Activated T-cell treated with anti-CD3 and anti-CD28 coated beads for 48 hours (primary cell): Measurements from ENCODE around the gene SIL1.
"Not testable (repeated sequence)": the region's sequence is repeated elsewhere in the genome, so short reads cannot be mapped to it uniquely, and the experiment has no call there.

Source experiments
- DNase-seq: peaks from one replicate; pipeline ENCODE4 v3.0.0-alpha.2; 2020; ENCODE audit warnings: low read depth

The SIL1 gene

GRCh38 chr5:139140591-139141071 lies 57.5 kb downstream of the SIL1 start:
- no peak for DNase-seq

- no peak for DNase-seq
Observed at GRCh38 chr5:139138809-139139208, 59.4 kb downstream of the SIL1 start.

- DNase-seq: no peak
Observed at GRCh38 chr5:139138109-139138508, 60.1 kb downstream of the SIL1 start.

DNA sequence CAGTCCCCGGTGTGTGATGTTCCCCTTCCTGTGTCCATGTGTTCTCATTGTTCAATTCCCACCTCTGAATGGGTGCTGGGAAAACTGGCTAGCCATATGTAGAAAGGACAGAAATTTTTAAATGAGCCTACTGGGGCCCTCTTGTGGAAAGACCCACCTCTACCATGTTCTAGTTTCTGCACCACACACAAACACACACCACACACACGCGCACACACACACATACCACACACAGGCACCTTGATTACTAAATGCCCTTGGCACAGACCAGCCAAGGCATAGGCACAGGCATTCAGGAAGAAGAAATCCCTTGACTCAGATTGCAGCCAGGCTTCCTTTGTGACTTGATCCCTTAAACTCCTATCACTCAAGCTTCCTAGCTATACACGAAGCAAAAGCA lies 60.5 kb downstream of the SIL1 start:
- no peak for DNase-seq

DNA sequence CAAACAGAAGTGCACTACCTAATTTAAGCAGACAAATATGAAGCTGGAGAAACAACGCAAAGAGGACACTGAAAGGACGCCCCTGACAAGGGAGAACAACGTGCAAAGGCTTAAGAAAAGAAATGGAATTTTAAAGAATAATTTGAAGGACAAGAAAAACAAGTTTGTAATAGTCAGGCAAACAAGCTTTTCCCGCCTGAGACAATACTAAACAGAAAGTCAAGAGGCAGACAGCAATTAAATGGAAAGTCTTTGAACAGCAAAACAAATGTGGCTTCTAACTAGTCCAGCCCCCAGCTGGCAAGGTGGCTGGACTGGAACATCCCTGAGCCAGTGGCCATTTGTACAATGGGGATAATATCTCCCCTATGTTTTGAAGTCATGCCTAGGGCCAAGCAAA lies 63.3 kb downstream of the SIL1 start:
- no peak for DNase-seq

GRCh38 chr5:139133282-139133681 lies 64.9 kb downstream of the SIL1 start:
- no peak for DNase-seq

- DNase-seq: no peak
Observed at GRCh38 chr5:139132515-139132914, 65.7 kb downstream of the SIL1 start.

DNA sequence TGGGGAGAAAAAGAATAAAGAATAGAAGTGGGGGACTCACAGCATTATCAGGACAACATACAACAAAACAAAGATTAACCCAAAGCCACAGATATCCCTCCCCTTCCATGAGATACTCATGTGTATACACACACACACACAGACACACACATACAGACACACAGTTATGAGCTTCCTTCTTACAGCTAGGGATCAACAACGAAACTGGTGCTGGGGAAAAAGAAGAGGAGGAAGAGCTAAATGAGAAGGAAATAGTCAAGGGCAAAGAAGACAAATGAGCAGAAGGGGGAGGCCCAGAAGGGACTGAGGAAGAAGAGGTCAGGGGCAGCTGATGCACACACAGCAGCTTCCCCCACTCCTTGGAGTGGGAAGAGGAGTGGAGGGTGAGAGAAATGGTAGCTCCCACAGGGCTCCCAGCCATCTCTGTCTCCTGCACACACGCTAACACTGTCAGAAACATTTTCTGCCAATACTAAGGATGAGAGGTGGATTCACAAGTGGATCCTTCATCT lies 66.2 kb downstream of the SIL1 start:
- no peak for DNase-seq

GRCh38 chr5:139131465-139131864 lies 66.7 kb downstream of the SIL1 start:
- DNase-seq: no peak

DNA sequence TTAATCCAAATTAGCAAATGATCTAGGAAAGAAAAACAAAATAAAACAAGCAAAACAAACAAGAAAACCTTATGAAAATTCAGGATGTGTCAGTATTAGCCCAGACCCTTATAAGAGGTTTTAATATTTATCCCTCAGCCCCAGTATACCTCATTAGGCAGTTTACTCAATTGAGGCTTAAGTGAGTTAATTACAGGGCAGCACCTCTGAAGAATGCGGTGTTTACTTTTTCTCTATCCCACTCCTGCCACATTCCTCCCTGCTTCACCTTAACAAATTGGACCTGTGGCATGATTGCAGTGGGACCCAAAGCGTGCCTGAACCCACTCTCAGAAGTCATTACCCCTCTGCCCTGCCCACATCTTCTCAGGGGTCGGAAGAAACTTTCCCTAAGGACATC lies 67.1 kb downstream of the SIL1 start:
- DNase-seq: no peak

DNA sequence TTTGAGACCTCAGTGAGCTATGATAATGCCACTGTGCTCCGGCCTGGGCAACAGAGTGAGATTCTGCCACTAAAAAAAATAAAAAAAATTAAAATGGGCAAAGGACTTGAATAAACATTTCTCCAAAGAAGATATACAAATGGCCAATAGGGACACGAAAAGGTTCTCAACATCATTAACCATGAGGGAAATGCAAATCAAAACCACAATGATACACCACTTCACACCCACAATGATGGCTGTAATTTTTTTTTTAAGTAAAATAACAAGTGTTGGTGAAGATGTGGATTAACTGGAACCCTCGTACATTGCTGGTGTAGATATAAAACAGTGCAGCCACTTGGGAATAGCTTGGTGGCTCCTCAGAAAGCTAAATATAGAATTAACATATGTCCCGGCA lies 68.0 kb downstream of the SIL1 start:
- no peak for DNase-seq

- DNase-seq: no peak
Observed at GRCh38 chr5:139126711-139127111, 71.5 kb downstream of the SIL1 start.

GRCh38 chr5:139125991-139126390 lies 72.2 kb downstream of the SIL1 start:
- no peak for DNase-seq

- no peak for DNase-seq
Observed at GRCh38 chr5:139124774-139125520, 73.2 kb downstream of the SIL1 start.

- DNase-seq: no peak
Observed at GRCh38 chr5:139121120-139121519, 77.0 kb downstream of the SIL1 start.

- DNase-seq: no peak
Observed at GRCh38 chr5:139120521-139120920, 77.6 kb downstream of the SIL1 start.

GRCh38 chr5:139118804-139119203 lies 79.4 kb downstream of the SIL1 start:
- DNase-seq: no peak

- DNase-seq: no peak
Observed at GRCh38 chr5:139117342-139117884, 80.8 kb downstream of the SIL1 start.

DNA sequence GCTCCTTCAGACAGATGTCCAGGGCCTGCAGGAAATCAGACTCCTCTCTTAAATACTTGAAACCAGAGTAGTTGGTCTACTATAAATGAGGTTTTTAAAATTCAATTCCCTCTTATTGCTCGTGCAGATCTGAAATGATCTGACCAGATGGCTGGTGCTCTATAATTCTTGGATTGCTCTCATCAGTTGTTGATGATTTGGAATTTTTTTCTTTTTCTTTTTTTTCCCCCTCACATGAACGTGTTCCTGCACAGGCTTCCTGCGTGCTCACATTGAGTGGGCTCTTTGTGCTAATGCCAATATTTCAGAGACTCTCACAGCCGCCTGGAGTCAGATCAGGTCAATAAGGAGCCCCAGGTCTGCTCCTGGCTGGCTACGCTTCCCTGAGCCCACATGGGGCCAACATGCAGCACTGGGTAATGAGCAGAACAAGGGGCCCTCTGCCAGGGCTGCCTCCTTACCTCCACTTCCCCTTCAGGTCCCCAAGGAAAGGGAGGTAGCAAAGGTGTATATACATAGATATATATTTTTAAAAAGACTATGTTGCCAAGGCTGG lies 82.0 kb downstream of the SIL1 start:
- DNase-seq: no peak

DNA sequence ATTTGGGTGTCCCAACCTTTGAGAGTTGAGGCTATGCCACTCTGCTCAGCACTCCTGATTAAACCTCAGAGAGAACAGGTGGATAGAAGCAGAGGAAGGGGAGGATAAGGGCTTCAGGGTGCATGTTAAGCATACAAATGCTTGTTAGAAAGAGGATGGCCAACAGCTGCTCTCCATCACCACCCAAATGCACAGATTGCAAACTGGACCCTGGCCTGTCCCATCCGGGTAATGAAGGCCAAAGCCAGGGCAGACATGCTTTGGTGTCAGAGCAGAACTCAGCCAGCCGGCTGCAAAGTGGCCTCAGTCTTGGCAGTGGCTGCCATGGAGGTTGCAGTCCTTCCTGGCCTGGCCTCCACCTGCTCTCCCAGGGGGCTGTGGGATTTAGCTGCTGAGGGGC lies 84.3 kb downstream of the SIL1 start:
- no peak for DNase-seq

- not testable (repeated sequence) for DNase-seq
Observed at GRCh38 chr5:139112362-139112761, 85.8 kb downstream of the SIL1 start.

- no peak for DNase-seq
Observed at GRCh38 chr5:139110526-139111168, 87.5 kb downstream of the SIL1 start.
